ACHN (cell line): ENCODE results near the gene PAK1.

Source experiments
- DNase-seq: peaks from one replicate; pipeline ENCODE4 v3.0.0-alpha.2; 2015
- in situ Hi-C: cut with HindIII; loops from 2 replicates; pipeline ENCODE4 v1.10.0; 2017; ENCODE audit warnings: low sequenced_read_pairs, low pct_ligation_motif_present, low pct_unique_long_range_greater_than_20kb

Gene PAK1

DNA sequence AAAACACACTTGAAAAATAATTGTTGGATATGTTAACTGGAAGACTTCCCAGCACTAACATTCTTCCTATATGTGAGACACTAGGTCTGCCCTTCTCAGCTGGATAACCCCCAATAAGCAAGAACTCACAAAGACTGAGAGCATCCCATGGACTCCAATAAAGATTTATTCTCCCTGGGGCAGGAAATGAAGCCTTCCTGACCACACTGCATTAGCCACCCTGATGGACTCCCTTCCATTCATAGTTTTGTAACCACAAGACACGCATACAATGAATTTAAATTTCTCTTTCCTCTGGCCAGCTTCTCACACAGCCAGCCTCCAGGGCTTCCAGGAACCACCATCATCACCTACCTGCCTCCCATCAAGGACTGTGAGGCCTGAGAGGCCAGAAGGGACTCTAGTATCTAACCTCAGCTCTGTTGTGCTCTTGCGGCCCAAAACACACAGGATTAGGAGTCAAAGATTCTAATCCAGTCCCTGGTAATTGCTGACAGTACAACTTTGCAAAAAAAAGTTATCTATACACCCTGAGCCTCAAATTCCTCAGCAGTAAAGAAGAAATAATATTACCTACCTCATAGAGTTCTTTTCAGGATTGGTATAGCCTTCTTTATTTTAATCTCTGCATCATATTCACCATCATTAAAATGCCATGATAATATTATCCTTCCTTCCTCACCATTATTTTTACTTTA lies 126.8 kb downstream of the PAK1 start:
- no peak for DNase-seq
- in situ Hi-C loops = no loop called here

DNA sequence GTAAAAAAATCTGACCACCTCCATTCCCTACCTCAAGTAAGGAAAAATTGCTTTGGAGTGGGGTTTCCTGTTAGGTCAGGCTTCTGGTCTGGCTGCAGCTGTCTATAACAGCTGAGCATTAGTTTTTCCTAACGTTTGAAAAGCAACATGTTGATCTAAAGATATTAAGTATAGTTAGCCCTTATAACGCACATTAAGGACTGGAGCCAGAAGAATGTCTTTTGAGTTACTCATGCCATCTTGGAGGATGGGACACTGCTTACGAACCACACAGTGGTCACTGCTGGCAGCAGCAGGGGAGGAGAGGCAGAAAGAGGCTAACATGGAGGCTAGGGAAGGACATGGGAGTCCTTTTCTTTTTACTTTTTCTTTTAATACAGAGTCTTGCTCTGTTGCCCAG lies 128.3 kb downstream of the PAK1 start:
- in situ Hi-C loops = no loop called here
- no peak for DNase-seq

DNA sequence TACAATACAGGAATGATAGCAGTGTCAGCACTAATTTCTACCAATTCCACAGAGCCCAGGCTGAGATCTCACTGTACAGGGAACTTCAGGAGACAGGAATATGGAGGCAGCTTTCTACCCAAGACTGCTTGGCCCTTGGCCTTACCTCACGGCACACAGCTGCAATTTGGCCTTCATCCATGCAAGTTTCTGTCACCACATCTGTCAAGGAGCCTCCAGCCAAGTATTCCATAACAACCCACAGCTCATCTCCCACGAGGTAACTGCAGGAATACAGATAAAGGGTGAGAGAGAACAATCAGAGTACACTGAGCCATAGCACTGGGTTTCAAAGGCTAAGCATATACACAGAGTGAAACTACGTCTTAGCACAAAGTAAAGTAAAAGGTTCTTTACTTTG lies 133.4 kb downstream of the PAK1 start:
- DNase-seq = no peak
- in situ Hi-C loops = no loop called here

DNA sequence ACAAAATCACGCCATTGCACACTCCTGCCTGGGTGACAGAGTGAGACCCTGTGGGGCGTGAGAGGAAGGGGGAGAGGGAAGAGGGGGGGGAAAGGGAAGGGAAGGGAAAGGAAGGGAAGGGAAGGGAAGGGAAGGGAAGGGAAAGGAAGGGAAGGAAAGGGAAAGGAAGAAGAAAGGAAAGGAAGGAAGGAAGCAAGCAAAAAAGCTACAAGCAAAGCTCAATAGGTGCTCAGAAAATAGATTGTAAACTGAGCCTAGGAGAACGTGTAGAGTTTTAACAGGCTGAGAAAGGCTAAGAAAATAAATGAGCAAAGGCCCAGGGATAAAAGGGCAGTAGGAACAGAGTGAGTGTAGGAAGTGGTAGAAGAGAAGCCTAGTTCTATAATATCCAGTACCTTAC lies 141.6 kb downstream of the PAK1 start:
- DNase-seq = no peak
- in situ Hi-C loops = no loop called here

DNA sequence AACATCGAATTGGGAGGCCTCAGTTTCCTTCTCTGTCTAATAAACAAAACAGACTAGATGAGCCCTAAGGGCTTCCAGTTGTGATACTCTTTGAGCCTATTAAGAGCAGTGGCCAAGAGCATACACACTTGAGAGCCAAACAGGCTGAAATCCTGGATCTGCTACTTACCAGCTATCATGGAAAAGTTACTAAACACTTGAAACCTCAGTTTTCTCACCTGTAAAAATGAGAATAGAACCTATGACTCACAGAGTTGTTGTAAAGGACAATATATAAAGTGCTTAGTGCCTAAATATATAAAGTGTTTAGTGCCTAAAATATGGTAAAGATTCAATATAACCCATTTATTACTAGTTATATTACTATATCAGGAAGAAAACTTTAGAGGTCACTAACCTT lies 148.7 kb downstream of the PAK1 start:
- no peak for DNase-seq
- in situ Hi-C loops = no loop called here

DNA sequence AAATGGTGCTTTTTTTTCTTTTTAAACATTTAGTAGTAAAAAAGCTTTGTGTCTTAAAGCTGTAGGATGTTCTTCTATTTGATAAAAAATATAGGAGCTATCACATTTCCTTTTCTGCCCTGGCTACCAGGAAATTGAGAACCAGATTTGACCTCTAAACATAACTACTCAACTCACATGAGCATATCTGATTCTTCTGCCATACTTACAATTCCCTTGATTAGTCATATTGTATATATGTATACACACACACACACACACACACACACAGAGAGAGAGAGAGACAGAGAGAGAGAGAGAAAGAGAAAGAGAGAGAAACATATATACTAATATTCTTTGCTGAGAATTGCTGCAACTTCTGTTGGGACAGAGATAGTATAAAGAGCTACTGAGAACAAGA lies 149.4 kb downstream of the PAK1 start:
- in situ Hi-C loops = no loop called here
- no peak for DNase-seq

DNA sequence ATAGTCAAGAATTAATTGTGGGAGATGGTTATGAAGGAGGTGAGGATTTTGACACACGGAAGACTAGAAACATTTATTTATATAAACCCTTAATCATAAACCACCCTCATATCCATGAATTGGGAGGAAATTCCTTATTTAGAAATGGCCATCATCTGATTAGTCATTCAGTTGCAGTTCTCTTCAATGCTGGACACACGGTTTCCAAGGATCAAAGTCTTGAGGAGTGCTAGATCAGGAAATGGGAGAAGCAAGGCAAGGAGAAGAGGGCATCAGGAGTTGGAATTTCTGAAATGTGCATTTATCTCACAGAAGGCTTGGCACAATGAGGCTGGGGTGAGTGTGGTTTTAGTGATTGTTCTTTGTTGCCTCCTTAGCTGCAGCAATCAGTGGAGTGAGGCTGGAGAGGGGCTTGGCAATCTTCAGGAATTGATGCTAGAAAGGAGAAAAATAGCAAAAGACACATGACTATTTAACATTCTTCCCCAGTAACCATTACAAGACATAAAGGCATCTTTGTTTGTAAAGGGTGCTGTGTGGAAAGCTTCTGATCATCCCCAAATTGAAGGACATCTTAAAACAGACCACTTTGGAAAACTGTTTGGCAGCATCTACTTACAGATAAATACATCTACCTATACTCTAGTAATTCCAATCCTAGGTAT lies 150.8 kb downstream of the PAK1 start:
- in situ Hi-C loops = no loop called here
- no peak for DNase-seq

DNA sequence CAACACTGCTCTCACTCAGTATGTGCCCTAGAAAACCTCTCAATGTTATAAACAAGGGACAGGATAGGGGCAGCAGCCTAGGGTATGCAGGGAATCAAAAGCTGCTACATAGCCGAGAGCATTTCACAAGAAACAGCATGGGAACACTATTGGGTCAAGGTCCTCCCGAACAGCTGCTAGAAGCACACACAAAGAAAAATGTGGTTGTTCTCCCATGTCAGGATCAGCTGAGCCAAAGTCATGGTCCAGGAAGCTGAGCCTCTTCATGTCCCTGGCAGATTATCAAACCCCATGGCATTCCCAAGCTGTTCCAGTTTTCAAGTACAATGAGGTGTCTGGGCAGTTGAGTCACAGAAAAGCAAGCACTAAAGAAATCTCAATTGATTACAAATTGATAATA lies 151.4 kb downstream of the PAK1 start:
- in situ Hi-C loops = no loop called here
- no peak for DNase-seq

DNA sequence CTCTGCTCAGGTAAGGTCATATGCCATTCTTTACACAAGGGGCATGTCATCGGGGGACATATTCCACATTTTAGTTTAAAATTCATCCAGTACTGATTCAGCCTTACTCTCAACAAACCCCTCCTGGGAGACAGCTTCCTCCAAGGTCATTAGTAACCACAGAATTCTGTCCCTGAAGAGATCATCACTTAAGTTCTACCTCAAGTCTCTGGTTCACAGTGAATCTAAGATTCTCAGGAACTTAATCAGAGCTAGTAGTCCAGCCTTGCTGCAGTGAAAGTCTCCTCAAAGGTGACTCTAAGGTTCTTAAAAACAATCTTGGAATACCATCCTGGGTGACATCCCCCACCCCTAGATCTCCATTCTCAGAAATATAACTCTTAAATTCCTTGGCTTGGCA lies 153.5 kb downstream of the PAK1 start:
- in situ Hi-C loops = no loop called here
- no peak for DNase-seq

DNA sequence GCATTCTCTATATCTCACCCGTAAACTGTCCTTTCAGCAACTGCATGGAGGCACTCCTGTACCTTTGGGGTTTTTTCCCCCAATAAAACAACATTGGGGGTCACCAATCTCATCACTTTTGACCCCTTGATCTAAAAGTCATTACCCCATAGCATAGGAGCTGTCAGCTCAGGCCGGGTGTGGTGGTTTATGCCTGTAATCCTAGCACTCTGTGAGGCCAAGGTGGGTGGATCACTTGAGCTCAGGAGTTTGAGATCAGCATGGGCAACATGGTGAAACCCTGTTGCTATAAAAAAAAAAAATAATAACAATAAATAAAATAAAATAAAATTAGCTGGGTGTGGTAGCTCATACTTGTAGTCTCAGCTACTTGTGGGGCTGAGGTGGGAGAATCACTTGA lies 155.3 kb downstream of the PAK1 start:
- in situ Hi-C loops = no loop called here

DNA sequence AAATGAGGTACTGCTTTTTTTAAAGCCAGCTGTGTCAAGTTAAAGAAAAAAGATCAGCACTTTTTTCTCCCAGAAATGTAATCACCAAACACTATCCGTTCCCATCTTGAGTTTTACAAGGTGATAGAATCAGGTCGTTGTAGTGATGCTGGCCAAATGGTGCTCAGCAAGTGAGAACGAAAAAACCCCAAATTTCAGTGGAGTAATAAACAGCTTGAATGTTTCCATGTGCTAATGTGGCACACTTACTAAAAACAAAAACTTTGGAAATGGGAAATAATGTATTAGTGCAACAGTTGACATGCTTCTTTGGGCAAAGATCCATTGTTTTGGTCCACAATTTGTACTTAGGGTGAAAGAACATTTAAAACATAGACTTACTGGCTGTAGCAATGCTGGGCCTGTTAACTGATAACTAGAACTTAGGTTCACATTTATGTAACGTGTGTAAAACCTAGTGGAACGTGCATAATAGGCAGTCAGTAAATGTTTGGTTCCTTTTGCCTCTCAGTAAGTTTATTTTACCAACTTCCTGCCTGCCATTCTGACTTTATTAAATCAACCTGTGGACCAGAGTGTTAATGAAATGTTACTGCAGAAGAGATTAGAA lies 157.1 kb downstream of the PAK1 start:
- no peak for DNase-seq
- in situ Hi-C loops = no loop called here

More for the DNA sequence above, 155.3 kb downstream of the PAK1 start:
- no peak for DNase-seq

DNA sequence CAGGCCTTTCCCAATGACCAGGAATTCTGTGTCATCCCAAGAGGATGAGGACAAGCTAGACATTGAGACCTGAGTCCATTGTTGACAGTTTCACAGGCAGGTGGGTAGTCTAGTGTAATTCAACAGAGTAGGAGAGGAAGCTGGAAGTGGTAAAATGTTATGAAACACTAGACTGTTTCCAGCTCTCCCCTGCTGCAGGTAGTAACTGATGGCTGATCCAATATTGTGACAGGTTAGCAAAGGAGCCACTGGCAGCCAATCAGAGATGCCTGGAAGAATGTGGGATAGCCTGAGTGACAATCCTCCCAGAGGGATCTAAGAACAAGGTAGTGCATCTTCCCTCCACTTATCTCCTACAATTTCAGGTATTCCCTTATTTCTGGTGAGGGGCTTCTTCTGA lies 161.8 kb downstream of the PAK1 start:
- DNase-seq = no peak

DNA sequence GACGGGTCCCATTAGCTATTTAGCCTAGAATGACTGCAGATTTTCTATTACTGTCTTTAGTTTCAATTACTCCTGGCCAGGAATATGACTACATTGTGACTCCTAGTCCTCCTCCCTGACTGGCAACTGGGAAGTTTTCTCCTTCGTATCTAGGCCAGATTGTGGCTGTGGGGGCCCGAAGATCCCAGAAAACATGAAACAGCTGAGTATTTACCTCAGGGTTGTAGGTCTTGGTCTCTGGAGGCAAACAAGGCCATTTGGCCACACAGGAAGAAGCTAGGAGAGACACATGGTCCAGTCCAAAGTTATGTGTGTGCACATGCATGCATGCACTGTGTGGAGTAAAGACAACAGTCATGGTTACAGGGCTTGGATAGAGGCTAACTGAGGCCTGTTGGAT lies 162.2 kb downstream of the PAK1 start:
- in situ Hi-C loops = no loop called here
- DNase-seq = no peak

More for the DNA sequence above, 161.8 kb downstream of the PAK1 start:
- in situ Hi-C loops = no loop called here

DNA sequence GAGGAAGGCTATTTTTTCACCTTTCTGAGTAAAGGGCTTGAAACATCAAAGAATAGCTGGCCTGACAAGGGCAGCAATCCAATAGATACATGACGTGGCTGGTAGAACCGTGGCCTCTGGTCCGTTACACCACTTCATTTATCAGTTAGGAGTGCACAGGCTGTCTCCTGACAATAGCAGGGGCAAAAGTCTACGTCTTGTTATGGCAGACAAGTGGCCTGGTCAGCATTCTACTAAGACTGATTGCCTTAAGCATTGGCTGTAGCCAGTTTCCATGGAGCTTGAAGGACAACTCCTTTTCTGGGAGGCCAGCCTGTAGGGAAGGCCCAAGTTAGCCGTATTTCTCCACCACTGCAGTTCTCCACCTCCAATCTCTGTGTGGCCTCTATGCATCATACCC lies 163.2 kb downstream of the PAK1 start:
- in situ Hi-C loops = no loop called here
- DNase-seq = no peak

DNA sequence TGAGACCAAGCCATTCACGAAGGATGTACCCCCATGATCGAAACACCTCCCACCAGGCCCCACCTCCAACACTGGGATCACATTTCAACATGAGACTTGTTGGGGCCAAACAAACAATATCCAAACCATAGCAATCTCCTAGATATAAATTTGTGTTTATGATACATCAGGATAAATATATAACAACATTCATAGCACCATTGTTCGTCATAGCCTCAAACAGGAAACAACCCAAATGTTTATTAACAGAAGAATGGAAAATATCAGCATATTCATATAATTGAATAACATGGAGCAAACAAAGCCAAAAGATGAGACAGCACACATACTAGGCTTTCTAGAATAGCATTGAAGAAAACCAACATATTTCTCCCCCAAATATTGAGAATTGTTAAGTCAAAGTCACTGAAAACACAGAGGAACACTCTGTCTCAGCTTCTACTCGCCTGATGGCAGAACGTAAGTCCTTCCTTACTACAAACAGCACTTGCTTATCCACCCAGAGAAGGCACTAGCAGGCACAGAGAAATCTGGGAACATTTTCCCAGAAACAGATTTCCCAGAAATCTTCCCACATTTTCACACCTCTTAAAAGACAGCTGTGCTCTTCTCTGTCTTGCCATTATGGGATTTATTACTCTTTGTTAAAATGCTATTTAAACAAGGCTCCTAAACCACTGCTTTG lies 164.4 kb downstream of the PAK1 start:
- DNase-seq = no peak
- in situ Hi-C loops = no loop called here

DNA sequence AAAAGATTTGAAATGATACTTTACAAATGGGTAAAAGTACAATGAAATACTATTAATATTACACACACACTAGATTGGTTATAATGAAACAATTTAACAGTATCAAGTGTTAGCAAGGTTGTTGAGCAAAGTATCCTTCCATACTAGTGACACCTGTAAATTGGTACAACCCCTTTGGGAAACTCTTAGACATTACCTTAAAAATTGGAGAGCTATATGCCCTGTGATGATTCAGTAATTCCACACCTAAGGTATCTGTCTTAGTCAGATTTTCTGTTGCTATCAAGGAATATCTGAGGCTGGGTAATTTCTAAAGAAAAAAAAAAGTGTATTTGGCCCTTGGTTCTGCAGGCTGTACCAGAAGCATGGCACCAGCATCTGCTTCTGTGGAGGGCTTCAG lies 165.1 kb downstream of the PAK1 start:
- in situ Hi-C loops = no loop called here
- DNase-seq = no peak

DNA sequence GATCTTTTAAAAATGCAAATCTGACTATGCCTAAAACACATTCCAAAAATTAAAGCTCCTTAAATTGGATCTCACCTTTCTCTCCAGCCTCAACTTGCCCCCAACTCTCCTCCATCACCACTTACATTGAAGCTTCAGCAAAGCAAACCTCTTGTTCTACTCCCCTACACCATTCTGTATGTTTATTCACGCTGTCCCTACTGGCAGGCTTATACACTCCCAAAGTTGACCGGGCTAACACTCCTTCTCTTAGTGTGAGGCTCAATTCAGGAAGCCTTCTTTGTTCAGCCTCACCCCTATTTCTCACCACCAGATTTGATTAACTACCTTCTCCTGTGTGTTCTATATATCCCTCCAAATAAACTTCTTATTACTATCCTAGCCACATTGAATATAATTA lies 170.6 kb downstream of the PAK1 start:
- in situ Hi-C loops = no loop called here
- no peak for DNase-seq

DNA sequence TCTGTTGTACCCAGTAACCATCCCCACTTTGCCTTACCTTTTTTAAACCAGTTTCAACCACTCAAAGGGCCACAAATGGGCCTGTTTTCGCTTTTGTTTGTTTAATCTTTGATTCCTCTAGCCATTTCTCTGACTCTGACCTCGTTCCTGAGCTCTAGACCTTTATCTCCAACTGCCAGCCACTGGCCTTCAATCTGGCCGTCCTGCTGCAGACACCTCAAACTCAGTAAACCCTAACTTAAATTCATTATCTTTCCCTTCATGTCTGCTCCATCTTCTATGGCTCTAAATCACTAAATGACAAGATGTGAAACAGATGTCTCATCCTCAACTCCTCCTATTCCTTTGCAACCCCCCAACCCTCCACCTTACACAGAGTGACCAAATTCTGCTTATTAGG lies 171.1 kb downstream of the PAK1 start:
- in situ Hi-C loops = no loop called here
- DNase-seq = no peak

DNA sequence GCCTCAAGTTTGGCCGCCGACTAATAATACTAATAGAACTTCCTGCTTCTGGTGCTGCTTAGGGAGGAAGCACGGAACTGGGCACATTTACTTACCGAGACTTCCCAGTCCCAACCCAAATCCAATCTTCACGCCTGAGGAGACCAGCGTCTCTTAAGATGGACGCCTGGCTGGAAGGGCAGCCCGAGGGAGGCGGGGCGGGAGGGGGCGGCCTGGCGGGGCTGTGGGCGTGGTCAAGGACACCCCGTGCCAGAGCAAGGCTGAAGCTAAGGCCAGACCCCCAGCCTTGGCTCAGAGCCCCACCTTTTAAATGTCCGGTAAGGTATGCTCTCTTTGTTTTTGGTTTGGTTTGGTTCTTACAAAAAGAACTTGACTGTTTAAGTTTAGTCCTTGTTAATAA lies 172.4 kb downstream of the PAK1 start, which contains the start of gene GDPD4:
Gene GDPD4, minus strand, starts transcription at position 177 of the 400 bp plus-strand sequence. CDS start 16,549 bp downstream, outside the sequence.
- in situ Hi-C loops = no loop called here
- DNase-seq = no peak
